ENCODE results near the gene SPEF2.

Gene SPEF2

GRCh38 chr5:35860686-35861085 is 243.0 kb downstream of the SPEF2 start:
- peak; percentile 83 for DNase-seq

- peak; percentile 67 for DNase-seq
Measured at GRCh38 chr5:35861718-35862117, 244.1 kb downstream of the SPEF2 start.

GRCh38 chr5:35862126-35862525 is 244.5 kb downstream of the SPEF2 start:
- DNase-seq, result no peak

GRCh38 chr5:35863159-35863558 is 245.5 kb downstream of the SPEF2 start:
- DNase-seq, result no peak

Measured in fibroblast of skin of right biceps (primary cell).